PC-9 (cell line): ENCODE data around the gene CKB. TPM values are rescaled to one million over a fixed set of nuclear protein-coding genes. Genes with fewer than 3 reads are reported as not detected.

Experiments
- BruUV-seq: library from RNA; stranded (reverse); fragments of 400-500 nt; replicated peaks from 2 replicates; lab custom pipeline; 2021; lab: Mats Ljungman, UMichigan
- CTCF ChIA-PET: fragments of 300-600 bp; sonication (Branson Sonifier 250); formaldehyde crosslinking; loops from one replicate; lab custom pipeline; 2022; ENCODE audit warnings: antibody characterized with exemption; lab: Charles Lee
- POLR2A ChIA-PET: fragments of 300-600 bp; sonication (Branson Sonifier 250); formaldehyde crosslinking; loops from one replicate; lab custom pipeline; 2022; ENCODE audit warnings: antibody characterized with exemption; ENCODE audit not compliant: unreplicated experiment; lab: Charles Lee
- DNase-seq, 2 experiments: peaks; one replicate each; pipeline versions ENCODE4 v3.0.0 to v3.0.0-alpha.2; 2015 to 2022; ENCODE audit warnings: mixed read lengths in 1 of 2
- H2AFZ ChIP-seq: fragments of 200-600 bp; sonication (generic); 2 replicates; pipeline ENCODE4 v1.8.1; 2017; ENCODE audit warnings: antibody characterized with exemption
- H3F3A ChIP-seq: fragments of 200-600 bp; sonication (generic); 2 replicates; pipeline ENCODE4 v1.8.1; 2017; ENCODE audit warnings: antibody characterized with exemption, mild to moderate bottlenecking, low read depth; ENCODE audit not compliant: insufficient read depth
- H3K27ac ChIP-seq: fragments of 200-600 bp; sonication (generic); 2 replicates; pipeline ENCODE4 v1.6.1; 2016; ENCODE audit warnings: mixed run types
- H3K27me3 ChIP-seq: fragments of 200-600 bp; sonication (generic); 2 replicates; pipeline ENCODE4 v1.6.1; 2016; ENCODE audit warnings: low read depth, mixed run types; ENCODE audit not compliant: insufficient read depth
- H3K36me3 ChIP-seq: fragments of 200-600 bp; sonication (generic); 2 replicates; pipeline ENCODE4 v1.6.1; 2016; ENCODE audit warnings: low read depth, mixed run types
- H3K4me1 ChIP-seq: fragments of 200-600 bp; sonication (generic); replicated peaks from 2 replicates; pipeline ENCODE4 v1.6.1; 2016; ENCODE audit warnings: mixed run types; ENCODE audit not compliant: insufficient read depth
- H3K4me2 ChIP-seq: fragments of 200-600 bp; sonication (generic); 2 replicates; pipeline ENCODE4 v1.6.1; 2017; ENCODE audit warnings: mixed run types
- H3K4me3 ChIP-seq: fragments of 200-600 bp; sonication (generic); 2 replicates; pipeline ENCODE4 v1.6.1; 2016; ENCODE audit warnings: mixed run types
- H3K79me2 ChIP-seq: fragments of 200-600 bp; sonication (generic); 2 replicates; pipeline ENCODE4 v1.6.1; 2017; ENCODE audit warnings: low read depth, mixed run types
- H3K9me2 ChIP-seq: fragments of 200-600 bp; sonication (generic); 2 replicates; pipeline ENCODE4 v1.8.1; 2017; ENCODE audit warnings: mild to moderate bottlenecking; ENCODE audit not compliant: insufficient read depth
- H3K9me3 ChIP-seq: fragments of 200-600 bp; sonication (generic); 2 replicates; pipeline ENCODE4 v1.8.1; 2016; ENCODE audit warnings: low read depth; ENCODE audit not compliant: insufficient read depth
- H4K20me1 ChIP-seq: fragments of 200-600 bp; sonication (generic); 2 replicates; pipeline ENCODE4 v1.8.1; 2017; ENCODE audit not compliant: insufficient read depth
- CTCF ChIP-seq: fragments of 200-600 bp; sonication (generic); conservative IDR thresholded peaks from 2 replicates; pipeline ENCODE4 v1.6.1; 2017; ENCODE audit warnings: mixed run types, antibody characterized with exemption, mild to moderate bottlenecking, moderate library complexity
- EZH2 ChIP-seq: fragments of 200-600 bp; sonication (generic); IDR thresholded peaks from 2 replicates; pipeline ENCODE4 v1.8.0; 2017; ENCODE audit warnings: antibody characterized with exemption, low read depth
- intact Hi-C: fragments of 100-400 bp; cut with micrococcal nuclease; formaldehyde crosslinking; loops from one replicate; pipeline ENCODE4 v1.10.0; 2022; ENCODE audit not compliant: unreplicated experiment
- total RNA-seq: library from RNA; stranded (reverse); gene quantifications from 2 replicates; pipeline ENCODE4 v1.2.3, GENCODE V29; 2021

The CKB gene
- total RNA-seq, 1 experiment from 2014 or later = 64.4 TPM

GRCh38 chr14:103520657-103521437 is 1.8 kb downstream of the CKB start:
- peak; percentile 82 to 95 for DNase-seq
- Histone ChIP-seq H3K27ac (peak overlapping the region; percentile 16), H3K27me3 (no peaks in the 10 kb centered on the region), H3K36me3 (no peaks in the 10 kb centered on the region), H3K9me2 (no peaks in the 10 kb centered on the region), H2AFZ (peak overlapping the region; percentile 76), H3K4me3 (peak overlapping the region; percentile 66), H3K79me2 (no peaks in the 10 kb centered on the region), H3K4me1 (peaks cover 11% of the 10 kb centered on the region), H4K20me1 (peaks cover 21% of the 10 kb centered on the region), H3K9me3 (no peaks in the 10 kb centered on the region), H3F3A (peaks cover 62% of the 10 kb centered on the region), H3K4me2 (peak overlapping the region; percentile 73)
- TF ChIP-seq CTCF (peak; percentile 81), EZH2 (no peak)
- BruUV-seq = TSS peak; percentile 44
- POLR2A ChIA-PET = interaction anchor here (0.6 to 1.0 kb wide), 5 partner anchors 19 to 587 kb away, joined by 3 to 5 read pairs (median 3); no protein-coding TSS in a partner anchor
- intact Hi-C loops = loop anchor here (1.0 to 5.0 kb wide), 3 partner anchors 19 to 41 kb away; partner anchors contain the start of genes BAG5 and COA8
- CTCF ChIA-PET = interaction anchor here (0.6 to 2.2 kb wide), 7 partner anchors 13 to 41 kb away, joined by 3 to 15 read pairs (median 5); no protein-coding TSS in a partner anchor

DNA sequence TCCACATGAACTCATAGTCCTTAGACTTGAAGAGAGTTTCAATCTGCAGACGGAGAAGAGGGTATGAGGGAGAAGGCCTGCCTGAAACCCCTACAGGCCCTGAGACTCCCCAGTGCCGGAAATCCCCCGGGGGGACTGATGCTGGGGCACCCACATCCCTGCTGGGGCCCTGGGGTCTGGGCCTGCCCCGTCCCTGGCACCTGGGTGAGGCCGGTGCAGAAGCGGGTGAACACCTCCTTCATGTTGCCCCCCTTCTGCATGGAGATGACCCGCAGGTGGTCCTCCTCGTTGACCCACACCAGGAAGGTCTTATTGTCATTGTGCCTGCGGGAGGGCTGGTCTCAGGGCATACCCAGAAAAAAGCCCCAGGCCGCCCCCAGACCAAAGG is 2.4 kb downstream of the CKB start:
- peak overlapping the region; percentile 66; the same call in 1 of the 2 replicates for H3K4me3 ChIP-seq
- intact Hi-C loops = loop anchor here (5.0 kb wide), 1 partner anchor 42 kb away; the partner anchor contains the start of genes BAG5 and COA8
- H3K4me2 ChIP-seq = peak overlapping the region; percentile 73
- H4K20me1 ChIP-seq = peaks cover 21% of the 10 kb centered on the region
- H3K9me2 ChIP-seq = no peaks in the 10 kb centered on the region
- no peak for TF ChIP-seq EZH2
- no peak for TF ChIP-seq CTCF
- ChIA-PET CTCF (interaction anchor here (0.6 to 2.2 kb wide), 4 partner anchors 20 to 28 kb away, joined by 5 to 15 read pairs (median 7); no protein-coding TSS in a partner anchor), POLR2A (interaction anchor here (1.0 kb wide), 1 partner anchor 20 kb away, joined by 3 read pairs; no protein-coding TSS in a partner anchor)
- no peaks in the 10 kb centered on the region for H3K9me3 ChIP-seq
- no peak for DNase-seq
- peaks cover 62% of the 10 kb centered on the region for H3F3A ChIP-seq
- peak overlapping the region; percentile 16; the same call in 1 of the 2 replicates for H3K27ac ChIP-seq
- no peak overlapping the region for H2AFZ ChIP-seq
- H3K79me2 ChIP-seq = no peaks in the 10 kb centered on the region
- no peaks in the 10 kb centered on the region for H3K36me3 ChIP-seq
- peaks cover 11% of the 10 kb centered on the region for H3K4me1 ChIP-seq
- H3K27me3 ChIP-seq = no peaks in the 10 kb centered on the region
- BruUV-seq = no TSS peak

GRCh38 chr14:103519837-103520212 is 2.8 kb downstream of the CKB start:
- Histone ChIP-seq H3K36me3 (no peaks in the 10 kb centered on the region), H3K27me3 (no peaks in the 10 kb centered on the region), H3K4me2 (no peak overlapping the region), H3K27ac (no peak overlapping the region), H3K4me3 (no peak overlapping the region), H3K4me1 (peaks cover 11% of the 10 kb centered on the region), H2AFZ (no peak overlapping the region), H3F3A (peaks cover 64% of the 10 kb centered on the region), H3K9me3 (no peaks in the 10 kb centered on the region), H4K20me1 (peaks cover 21% of the 10 kb centered on the region), H3K79me2 (no peaks in the 10 kb centered on the region), H3K9me2 (no peaks in the 10 kb centered on the region)
- ChIA-PET POLR2A (interaction anchor here (1.0 kb wide), 1 partner anchor 21 kb away, joined by 3 read pairs; no protein-coding TSS in a partner anchor), CTCF (interaction anchor here (1.2 to 2.3 kb wide), 2 partner anchors 21 to 26 kb away, joined by 3 to 14 read pairs; no protein-coding TSS in a partner anchor)
- no peak for DNase-seq
- intact Hi-C loops = loop anchor here (5.0 kb wide), 1 partner anchor 42 kb away; the partner anchor contains the start of genes BAG5 and COA8
- BruUV-seq = no TSS peak
- TF ChIP-seq EZH2 = no peak
- no peak for TF ChIP-seq CTCF
